Osteoblast (primary cell): ENCODE measurements around the gene SPRR3. TPM values are rescaled to one million over a fixed set of nuclear protein-coding genes. Genes with fewer than 3 reads are reported as not detected.

Experiments
- DNase-seq: peaks from one replicate; pipeline ENCODE4 v3.0.0; 2011; ENCODE audit warnings: low spot score, mixed read lengths; ENCODE audit not compliant: insufficient read length; ENCODE audit errors: missing footprints
- H2AFZ ChIP-seq: 2 replicates; pipeline ENCODE4 v1.6.0; 2011; ENCODE audit warnings: mild to moderate bottlenecking, low read length
- H3K27ac ChIP-seq: 2 replicates; pipeline ENCODE4 v1.5.1; 2011; ENCODE audit warnings: mild to moderate bottlenecking, low read depth, low read length, moderate library complexity
- H3K27me3 ChIP-seq: 2 replicates; pipeline ENCODE4 v1.6.0; 2012; ENCODE audit warnings: mild to moderate bottlenecking, control low read depth, inconsistent platforms, low read length, moderate library complexity; ENCODE audit not compliant: insufficient read depth
- H3K36me3 ChIP-seq: 2 replicates; pipeline ENCODE4 v1.5.1; 2011; ENCODE audit warnings: mild to moderate bottlenecking, low read length, control low read depth, moderate library complexity; ENCODE audit not compliant: insufficient read depth
- H3K4me1 ChIP-seq: 2 replicates; pipeline ENCODE4 v1.5.1; 2011; ENCODE audit warnings: mild to moderate bottlenecking, low read length, control low read depth, moderate library complexity; ENCODE audit not compliant: insufficient read depth
- H3K4me2 ChIP-seq: 2 replicates; pipeline ENCODE4 v1.6.0; 2011; ENCODE audit warnings: mild to moderate bottlenecking, low read length; ENCODE audit not compliant: insufficient read depth
- H3K4me3 ChIP-seq: fragments of 200-600 bp; sonication (generic); 3 replicates; pipeline ENCODE4 v1.5.1; 2012; ENCODE audit warnings: mild to moderate bottlenecking, low read length, inconsistent platforms; ENCODE audit not compliant: insufficient read depth
- H3K79me2 ChIP-seq: 2 replicates; pipeline ENCODE4 v1.6.0; 2012; ENCODE audit warnings: mild to moderate bottlenecking, low read length, control low read depth, inconsistent platforms; ENCODE audit not compliant: insufficient read depth
- H3K9me3 ChIP-seq: 2 replicates; pipeline ENCODE4 v1.5.1; 2011; ENCODE audit warnings: low read depth, low read length, control low read depth
- H4K20me1 ChIP-seq: 2 replicates; pipeline ENCODE4 v1.6.0; 2012; ENCODE audit warnings: mild to moderate bottlenecking, low read length, control low read depth; ENCODE audit not compliant: insufficient read depth
- CTCF ChIP-seq: IDR thresholded peaks from 2 replicates; pipeline ENCODE4 v1.5.1; 2011; ENCODE audit warnings: mild to moderate bottlenecking, low read depth, low read length, moderate library complexity; ENCODE audit errors: extremely low read depth
- total RNA-seq: library from RNA; depleted of rRNA; stranded (reverse); fragments of >200 nt; gene quantifications from 2 replicates; pipeline ENCODE4 v1.2.3, GENCODE V29; 2012

The SPRR3 gene
- total RNA-seq, 1 donor = not detected

GRCh38 chr1:152982076-152982475 is 19.5 kb upstream of the SPRR3 start:
- H3K4me1 ChIP-seq = no peaks in the 10 kb centered on the region
- no peak overlapping the region for H2AFZ ChIP-seq
- H3K27ac ChIP-seq = no peak overlapping the region
- no peaks in the 10 kb centered on the region for H3K36me3 ChIP-seq
- H3K9me3 ChIP-seq = no peaks in the 10 kb centered on the region
- H3K4me2 ChIP-seq = no peak overlapping the region
- no peaks in the 10 kb centered on the region for H4K20me1 ChIP-seq
- no peak for DNase-seq
- no peak for TF ChIP-seq CTCF
- H3K4me3 ChIP-seq = no peak overlapping the region
- H3K79me2 ChIP-seq = no peaks in the 10 kb centered on the region
- H3K27me3 ChIP-seq = no peaks in the 10 kb centered on the region

- H3K79me2 ChIP-seq = no peaks in the 10 kb centered on the region
- no peaks in the 10 kb centered on the region for H3K9me3 ChIP-seq
- no peak overlapping the region for H3K27ac ChIP-seq
- DNase-seq = no peak
- H3K27me3 ChIP-seq = no peaks in the 10 kb centered on the region
- no peaks in the 10 kb centered on the region for H3K4me1 ChIP-seq
- H3K36me3 ChIP-seq = no peaks in the 10 kb centered on the region
- no peak overlapping the region for H3K4me2 ChIP-seq
- no peak overlapping the region for H3K4me3 ChIP-seq
- TF ChIP-seq CTCF = no peak
- H2AFZ ChIP-seq = no peak overlapping the region
- no peaks in the 10 kb centered on the region for H4K20me1 ChIP-seq
Observed at GRCh38 chr1:152983234-152983633, 18.3 kb upstream of the SPRR3 start.

GRCh38 chr1:152983743-152984142 is 17.8 kb upstream of the SPRR3 start, which contains the start of gene SPRR1A:
TSS of gene SPRR1A (plus strand) at chr1:152984081. CDS start at chr1:152985231, 1,150 bp downstream.
- Histone ChIP-seq H3K79me2 (no peaks in the 10 kb centered on the region), H3K27me3 (no peaks in the 10 kb centered on the region), H3K9me3 (no peaks in the 10 kb centered on the region), H3K4me2 (no peak within 1 kb of the TSS), H3K4me1 (no peaks in the 10 kb centered on the region), H3K36me3 (no peaks in the 10 kb centered on the region), H3K4me3 (no peak within 1 kb of the TSS), H2AFZ (no peak within 1 kb of the TSS), H4K20me1 (no peaks in the 10 kb centered on the region), H3K27ac (no peak within 1 kb of the TSS)
- DNase-seq = peak; percentile 31
- no peak for TF ChIP-seq CTCF

DNA sequence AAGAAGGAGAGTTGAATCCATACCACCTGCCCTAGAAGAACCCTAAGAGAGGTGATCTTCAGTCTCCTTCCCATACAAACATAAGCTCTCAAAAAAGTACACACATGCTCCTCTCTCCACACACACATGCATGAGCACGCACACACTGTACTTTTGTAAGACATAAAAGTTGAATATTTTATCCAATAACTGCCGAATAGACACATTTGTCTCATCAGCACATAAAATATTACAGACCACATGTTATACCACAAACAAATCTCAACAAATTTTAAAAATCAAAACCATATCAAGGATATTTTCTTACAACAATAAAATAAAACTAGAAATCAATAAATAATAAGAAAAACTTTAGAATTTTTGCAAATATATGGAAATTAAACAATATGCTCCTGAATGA is 15.0 kb upstream of the SPRR3 start:
- TF ChIP-seq CTCF = no peak
- H4K20me1 ChIP-seq = no peaks in the 10 kb centered on the region
- H3K27me3 ChIP-seq = no peaks in the 10 kb centered on the region
- no peak overlapping the region for H3K4me2 ChIP-seq
- H3K4me1 ChIP-seq = no peaks in the 10 kb centered on the region
- no peak for DNase-seq
- no peaks in the 10 kb centered on the region for H3K36me3 ChIP-seq
- no peaks in the 10 kb centered on the region for H3K9me3 ChIP-seq
- no peak overlapping the region for H3K4me3 ChIP-seq
- H3K27ac ChIP-seq = no peak overlapping the region
- H2AFZ ChIP-seq = no peak overlapping the region
- no peaks in the 10 kb centered on the region for H3K79me2 ChIP-seq
